ENCODE data around the gene GPR55.
"Not testable (repeated sequence)": the region's sequence is repeated elsewhere in the genome, so short reads cannot be mapped to it uniquely, and the experiment has no call there.

Gene GPR55

GRCh38 chr2:230950874-230951339, 25.9 kb upstream of the GPR55 start:
- no peak for DNase-seq (ENCODE audit: low spot score)

- DNase-seq (ENCODE audit: low spot score) = no peak
Measured at GRCh38 chr2:230949966-230950873, 25.2 kb upstream of the GPR55 start.

- no peak for DNase-seq (ENCODE audit: low spot score)
Measured at GRCh38 chr2:230947908-230948365, 22.9 kb upstream of the GPR55 start.

GRCh38 chr2:230947235-230947576, 22.2 kb upstream of the GPR55 start:
- DNase-seq (ENCODE audit: low spot score) = no peak

GRCh38 chr2:230946429-230947234, 21.6 kb upstream of the GPR55 start:
- DNase-seq (ENCODE audit: low spot score) = no peak

- no peak for DNase-seq (ENCODE audit: low spot score)
Measured at GRCh38 chr2:230944757-230945372, 19.8 kb upstream of the GPR55 start.

- no peak for DNase-seq (ENCODE audit: low spot score)
Measured at GRCh38 chr2:230944123-230944653, 19.1 kb upstream of the GPR55 start.

GRCh38 chr2:230942920-230943896, 18.2 kb upstream of the GPR55 start:
- DNase-seq (ENCODE audit: low spot score) = no peak

GRCh38 chr2:230942371-230942770, 17.3 kb upstream of the GPR55 start:
- DNase-seq (ENCODE audit: low spot score) = no peak

- no peak for DNase-seq (ENCODE audit: low spot score)
Measured at GRCh38 chr2:230941202-230942180, 16.4 kb upstream of the GPR55 start.

GRCh38 chr2:230940471-230940815, 15.4 kb upstream of the GPR55 start:
- no peak for DNase-seq (ENCODE audit: low spot score)

GRCh38 chr2:230939691-230940470, 14.8 kb upstream of the GPR55 start:
- DNase-seq (ENCODE audit: low spot score) = no peak

GRCh38 chr2:230939066-230939591, 14.1 kb upstream of the GPR55 start:
- DNase-seq (ENCODE audit: low spot score) = no peak

- no peak for DNase-seq (ENCODE audit: low spot score)
Measured at GRCh38 chr2:230938516-230939065, 13.5 kb upstream of the GPR55 start.

GRCh38 chr2:230938098-230938497, 13.1 kb upstream of the GPR55 start:
- DNase-seq (ENCODE audit: low spot score) = no peak

- no peak for DNase-seq (ENCODE audit: low spot score)
Measured at GRCh38 chr2:230937362-230937761, 12.3 kb upstream of the GPR55 start.

GRCh38 chr2:230936243-230936642, 11.2 kb upstream of the GPR55 start:
- not testable (repeated sequence) for DNase-seq (ENCODE audit: low spot score)

GRCh38 chr2:230935130-230935430, 10.0 kb upstream of the GPR55 start:
- DNase-seq (ENCODE audit: low spot score) = no peak
